ENCODE data around the gene UBE2D3. TPM values are rescaled to one million over a fixed set of nuclear protein-coding genes. Genes with fewer than 3 reads are reported as not detected.

UBE2D3 gene
- total RNA-seq, 6 experiments from 2014 or later, result 127 to 304 (median 190) TPM

DNA sequence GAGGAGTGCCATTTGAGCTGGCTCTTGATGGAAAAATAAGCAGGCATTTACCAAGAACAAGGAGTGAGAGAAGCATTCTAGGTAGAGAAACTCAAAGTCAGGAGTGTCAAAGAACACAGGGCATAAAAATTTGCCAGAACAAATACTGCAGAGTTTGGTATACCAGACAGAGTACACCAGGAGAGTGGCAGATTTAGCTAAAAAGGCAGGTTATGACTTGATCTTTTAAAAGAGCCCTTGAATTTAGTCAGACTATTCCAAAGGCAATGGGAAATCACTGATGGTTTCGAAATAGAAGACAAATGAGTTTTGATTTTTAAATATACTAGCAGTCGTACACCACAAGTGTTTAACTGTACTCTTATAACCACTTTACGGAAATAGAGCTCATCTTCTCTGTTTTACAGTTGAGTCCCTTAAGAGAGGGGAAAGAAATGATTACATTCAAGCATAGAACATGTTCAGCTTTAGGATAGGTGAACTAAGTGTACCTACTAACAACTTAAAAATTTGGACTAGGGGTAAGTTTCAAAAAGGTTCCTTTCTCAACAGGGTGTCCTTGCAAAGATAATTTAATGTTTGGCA is 10.2 kb downstream of the UBE2D3 start:
- Histone ChIP-seq H3K27ac (peak overlapping the region in 1 of 3 donors; percentile 9), H3K4me1 (peaks cover 0 to 83% (median 28%) of the 10 kb centered on the region in 4 donors), H3K36me3 (peaks cover 0 to 10% (median 0%) of the 10 kb centered on the region in 4 donors), H3K4me3 (no peak overlapping the region), H3K9me3 (no peaks in the 10 kb centered on the region), H3K27me3 (no peaks in the 10 kb centered on the region)
- peak in 3 of 4 donors; percentile 41 to 64 (median 55) for ATAC-seq
- TF ChIP-seq POLR2A (IDR thresholded peaks at IDR 0.05), result no peak
- TF ChIP-seq, protein P1, sequence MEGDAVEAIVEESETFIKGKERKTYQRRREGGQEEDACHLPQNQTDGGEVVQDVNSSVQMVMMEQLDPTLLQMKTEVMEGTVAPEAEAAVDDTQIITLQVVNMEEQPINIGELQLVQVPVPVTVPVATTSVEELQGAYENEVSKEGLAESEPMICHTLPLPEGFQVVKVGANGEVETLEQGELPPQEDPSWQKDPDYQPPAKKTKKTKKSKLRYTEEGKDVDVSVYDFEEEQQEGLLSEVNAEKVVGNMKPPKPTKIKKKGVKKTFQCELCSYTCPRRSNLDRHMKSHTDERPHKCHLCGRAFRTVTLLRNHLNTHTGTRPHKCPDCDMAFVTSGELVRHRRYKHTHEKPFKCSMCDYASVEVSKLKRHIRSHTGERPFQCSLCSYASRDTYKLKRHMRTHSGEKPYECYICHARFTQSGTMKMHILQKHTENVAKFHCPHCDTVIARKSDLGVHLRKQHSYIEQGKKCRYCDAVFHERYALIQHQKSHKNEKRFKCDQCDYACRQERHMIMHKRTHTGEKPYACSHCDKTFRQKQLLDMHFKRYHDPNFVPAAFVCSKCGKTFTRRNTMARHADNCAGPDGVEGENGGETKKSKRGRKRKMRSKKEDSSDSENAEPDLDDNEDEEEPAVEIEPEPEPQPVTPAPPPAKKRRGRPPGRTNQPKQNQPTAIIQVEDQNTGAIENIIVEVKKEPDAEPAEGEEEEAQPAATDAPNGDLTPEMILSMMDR (IDR thresholded peaks at IDR 0.05), result no peak
- 52% methylated on average over 3 of the region's 3 CpGs for WGBS (ENCODE audit: insufficient coverage, low coverage, low lambda C conversion rate, missing lambda C conversion rate)
- intact Hi-C loops (cut with DNase I), result no loop called here
- no peak for DNase-seq

DNA sequence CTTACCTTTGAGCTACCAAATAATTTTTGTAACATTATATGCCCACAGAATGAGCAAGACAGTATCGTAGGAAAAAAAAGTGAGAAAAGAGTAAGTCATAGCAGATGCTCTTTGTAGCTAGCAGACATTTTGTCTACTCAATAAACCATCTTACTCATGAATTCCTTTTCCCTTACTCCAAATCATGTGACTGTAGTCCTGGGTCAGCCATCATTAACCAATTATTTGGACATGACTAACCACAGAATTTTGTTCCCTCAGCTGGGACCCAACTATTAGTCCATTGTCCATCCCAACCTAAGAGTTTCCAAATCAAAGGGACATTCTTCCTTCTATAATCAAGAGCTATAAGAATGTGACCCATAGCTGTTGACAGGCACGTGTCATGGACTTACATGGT is 11.4 kb downstream of the UBE2D3 start:
- no peak overlapping the region for H3K4me3 ChIP-seq
- no peaks in the 10 kb centered on the region for H3K9me3 ChIP-seq
- H3K27ac ChIP-seq, result no peak overlapping the region
- intact Hi-C loops (cut with DNase I), result no loop called here
- H3K36me3 ChIP-seq, result peaks cover 0 to 10% (median 0%) of the 10 kb centered on the region in 4 donors
- 73% methylated on average over 2 of the region's 2 CpGs for WGBS (ENCODE audit: insufficient coverage, low coverage, low lambda C conversion rate, missing lambda C conversion rate)
- H3K27me3 ChIP-seq, result no peaks in the 10 kb centered on the region
- TF ChIP-seq POLR2A (IDR thresholded peaks at IDR 0.05), result no peak
- TF ChIP-seq, protein P1 (IDR thresholded peaks at IDR 0.05), result no peak
- no peak for DNase-seq
- peaks cover 0 to 79% (median 20%) of the 10 kb centered on the region in 4 donors for H3K4me1 ChIP-seq
- peak in 1 of 4 donors; percentile 27 for ATAC-seq

DNA sequence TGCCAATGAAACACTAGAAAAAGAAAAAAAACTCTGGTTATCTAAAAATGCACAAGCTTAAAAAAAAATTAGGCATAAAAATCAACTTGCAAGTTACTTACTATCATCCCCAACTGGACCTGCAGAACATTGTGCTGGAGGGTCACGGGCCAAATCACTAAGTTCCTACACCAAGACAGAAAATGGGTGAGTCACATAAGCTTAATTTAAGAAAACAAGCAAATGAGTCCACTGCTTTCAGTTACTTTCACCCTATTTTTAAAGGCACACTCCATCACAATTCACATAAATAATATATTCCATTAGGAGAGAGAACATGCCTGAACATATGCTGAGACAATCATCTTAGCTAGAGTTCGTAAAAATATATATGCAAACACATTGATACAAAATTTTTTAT is 17.7 kb downstream of the UBE2D3 start:
- no peak for TF ChIP-seq POLR2A (IDR thresholded peaks at IDR 0.05)
- TF ChIP-seq, protein P1 (IDR thresholded peaks at IDR 0.05), result no peak
- ATAC-seq (no peak), DNase-seq (no peak)
- 75% methylated on average over 2 of the region's 2 CpGs for WGBS (ENCODE audit: insufficient coverage, low coverage, low lambda C conversion rate, missing lambda C conversion rate)
- H3K36me3 ChIP-seq, result peaks cover 0 to 39% (median 8%) of the 10 kb centered on the region in 4 donors
- no peaks in the 10 kb centered on the region for H3K9me3 ChIP-seq
- no peak overlapping the region for H3K27ac ChIP-seq
- no peak overlapping the region for H3K4me3 ChIP-seq
- intact Hi-C loops (cut with DNase I), result no loop called here
- peaks cover 0 to 50% (median 1%) of the 10 kb centered on the region in 4 donors for H3K4me1 ChIP-seq
- no peaks in the 10 kb centered on the region for H3K27me3 ChIP-seq

DNA sequence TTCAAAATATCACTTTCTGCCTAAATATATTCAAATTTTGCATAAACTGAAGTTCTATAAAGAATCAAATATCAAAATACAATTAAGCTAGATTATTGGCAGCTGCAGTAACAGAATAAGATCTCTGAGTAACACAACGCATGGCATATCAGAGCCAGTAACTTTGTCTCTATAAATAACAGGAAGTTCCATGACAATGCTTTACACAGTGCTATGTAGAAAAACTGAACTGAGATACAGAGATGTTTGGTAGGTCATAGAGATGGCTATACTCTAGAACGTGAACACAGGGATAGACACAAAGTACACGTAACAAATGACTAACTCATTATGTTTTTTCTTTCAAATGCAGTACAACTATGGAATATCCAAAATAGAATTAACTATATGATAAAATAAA is 18.2 kb downstream of the UBE2D3 start:
- peaks cover 0 to 50% (median 1%) of the 10 kb centered on the region in 4 donors for H3K4me1 ChIP-seq
- H3K4me3 ChIP-seq, result no peak overlapping the region
- H3K27ac ChIP-seq, result no peak overlapping the region
- no peaks in the 10 kb centered on the region for H3K9me3 ChIP-seq
- 48% methylated on average over 3 of the region's 3 CpGs for WGBS (ENCODE audit: insufficient coverage, low coverage, low lambda C conversion rate, missing lambda C conversion rate)
- ATAC-seq, result peak; percentile 52 to 70 (median 64)
- TF ChIP-seq, protein P1 (IDR thresholded peaks at IDR 0.05), result no peak
- no peak for TF ChIP-seq POLR2A (IDR thresholded peaks at IDR 0.05)
- intact Hi-C loops (cut with DNase I), result no loop called here
- H3K27me3 ChIP-seq, result no peaks in the 10 kb centered on the region
- peaks cover 0 to 43% (median 8%) of the 10 kb centered on the region in 4 donors for H3K36me3 ChIP-seq
- no peak for DNase-seq

Data from right lobe of liver (tissue), 6 donors.